Fibroblast of villous mesenchyme (primary cell): ENCODE results near the gene ACOD1. TPM values are rescaled to one million over a fixed set of nuclear protein-coding genes. Genes with fewer than 3 reads are reported as not detected.
A peak's percentile ranks its signal among the peaks of the same experiment; 100 is the strongest.

Experiments used
- DNase-seq: peaks from one replicate; pipeline ENCODE4 v3.0.0-alpha.2; 2010; ENCODE audit warnings: low read depth
- H3K4me3 ChIP-seq: 2 replicates; pipeline ENCODE4 v1.5.1; 2011; ENCODE audit warnings: low read depth, mild to moderate bottlenecking, low read length
- CTCF ChIP-seq: IDR thresholded peaks from 2 replicates; pipeline ENCODE4 v1.5.1; 2012; ENCODE audit warnings: low read depth, mild to moderate bottlenecking, low read length; ENCODE audit not compliant: insufficient read depth
- total RNA-seq: library from RNA; depleted of rRNA; stranded (reverse); fragments of >200 nt; gene quantifications from 2 replicates; pipeline ENCODE4 v1.2.3, GENCODE V29; 2012

The ACOD1 gene
- total RNA-seq, 1 donor, result not detected

- DNase-seq, result no peak
- TF ChIP-seq CTCF, result no peak
Measured at GRCh38 chr13:76934671-76935070, 13.6 kb upstream of the ACOD1 start.

GRCh38 chr13:76936763-76937162 is 11.5 kb upstream of the ACOD1 start:
- DNase-seq, result no peak
- no peak overlapping the region for H3K4me3 ChIP-seq
- TF ChIP-seq CTCF, result no peak

More at GRCh38 chr13:76934671-76935070, 13.6 kb upstream of the ACOD1 start:
- no peak overlapping the region for H3K4me3 ChIP-seq

- DNase-seq, result peak; percentile 97
- no peak for TF ChIP-seq CTCF
- no peak overlapping the region for H3K4me3 ChIP-seq
Measured at GRCh38 chr13:76937281-76937820, 11.0 kb upstream of the ACOD1 start.

GRCh38 chr13:76939215-76939614 is 9.1 kb upstream of the ACOD1 start:
- DNase-seq, result peak; percentile 16
- H3K4me3 ChIP-seq, result no peak overlapping the region
- no peak for TF ChIP-seq CTCF

- TF ChIP-seq CTCF, result no peak
- no peak overlapping the region for H3K4me3 ChIP-seq
- DNase-seq, result no peak
Measured at GRCh38 chr13:76942363-76942762, 5.9 kb upstream of the ACOD1 start.

- no peak for TF ChIP-seq CTCF
- no peak for DNase-seq
- H3K4me3 ChIP-seq, result no peak overlapping the region
Measured at GRCh38 chr13:76943646-76944045, 4.7 kb upstream of the ACOD1 start.

GRCh38 chr13:76944456-76944855 is 3.9 kb upstream of the ACOD1 start:
- peak; percentile 65 for DNase-seq
- H3K4me3 ChIP-seq, result no peak overlapping the region
- TF ChIP-seq CTCF, result no peak
